ENCODE results near the gene RAPGEF1. TPM values are rescaled to one million over a fixed set of nuclear protein-coding genes. Genes with fewer than 3 reads are reported as not detected.

Gene RAPGEF1
- total and polyA plus RNA-seq, 2 experiments from 2014 or later: 26.2 to 29.7 TPM

GRCh38 chr9:131744171-131744719 lies 4.4 kb upstream of the RAPGEF1 start:
- Histone ChIP-seq H3K36me3 (replicated peaks; ENCODE audit: insufficient read depth, low read depth) (no peaks in the 10 kb centered on the region), H3K27ac (peak overlapping the region; percentile 74)
- WGBS (ENCODE audit: low lambda C conversion rate, missing lambda C conversion rate): 79% methylated on average over 9 of the region's 9 CpGs

GRCh38 chr9:131743501-131743900 lies 3.6 kb upstream of the RAPGEF1 start:
- peaks cover 7% of the 10 kb centered on the region for H3K79me2 ChIP-seq
- H3K4me2 ChIP-seq: no peak overlapping the region
- DNase-seq (ENCODE audit: low spot score): no peak
- peak overlapping the region; percentile 74 for H3K27ac ChIP-seq
- H4K20me1 ChIP-seq (ENCODE audit: insufficient read depth, poor library complexity, severe bottlenecking): peaks cover 6% of the 10 kb centered on the region
- H3K4me3 ChIP-seq: no peak overlapping the region
- H3K4me1 ChIP-seq (ENCODE audit: insufficient read depth): peaks cover 3% of the 10 kb centered on the region
- TF ChIP-seq CTCF (IDR thresholded peaks at IDR 0.05; ENCODE audit: poor library complexity) (no peak), EZH2phosphoT487 (IDR thresholded peaks at IDR 0.05; ENCODE audit: low read depth, severe bottlenecking, unreplicated experiment) (no peak), EZH2 (IDR thresholded peaks at IDR 0.05; ENCODE audit: borderline replicate concordance) (no peak)
- WGBS (ENCODE audit: low lambda C conversion rate, missing lambda C conversion rate): 92% methylated on average over 1 of the region's 1 CpG
- H3K9me2 ChIP-seq (replicated peaks; ENCODE audit: insufficient read depth): no peaks in the 10 kb centered on the region
- H3K27me3 ChIP-seq: no peaks in the 10 kb centered on the region
- no peaks in the 10 kb centered on the region for H3K9me3 ChIP-seq (ENCODE audit: low read depth)
- no peaks in the 10 kb centered on the region for H3K36me3 ChIP-seq (replicated peaks; ENCODE audit: insufficient read depth, low read depth)
- H2AFZ ChIP-seq: no peak overlapping the region

More at GRCh38 chr9:131744171-131744719, 4.4 kb upstream of the RAPGEF1 start:
- Histone ChIP-seq H3K4me2 (no peak overlapping the region), H3K79me2 (peaks cover under 1% of the 10 kb centered on the region), H4K20me1 (ENCODE audit: insufficient read depth, poor library complexity, severe bottlenecking) (no peaks in the 10 kb centered on the region), H3K4me1 (ENCODE audit: insufficient read depth) (no peaks in the 10 kb centered on the region), H3K9me3 (ENCODE audit: low read depth) (no peaks in the 10 kb centered on the region), H3K9me2 (replicated peaks; ENCODE audit: insufficient read depth) (no peaks in the 10 kb centered on the region), H3K27me3 (no peaks in the 10 kb centered on the region), H2AFZ (no peak overlapping the region), H3K4me3 (no peak overlapping the region)
- DNase-seq (ENCODE audit: low spot score): peak; percentile 77
- TF ChIP-seq EZH2phosphoT487 (IDR thresholded peaks at IDR 0.05; ENCODE audit: low read depth, severe bottlenecking, unreplicated experiment): no peak
- TF ChIP-seq CTCF (IDR thresholded peaks at IDR 0.05; ENCODE audit: poor library complexity): no peak
- TF ChIP-seq EZH2 (IDR thresholded peaks at IDR 0.05; ENCODE audit: borderline replicate concordance): no peak

GRCh38 chr9:131743096-131743495 lies 3.2 kb upstream of the RAPGEF1 start:
- peaks cover 7% of the 10 kb centered on the region for H3K4me1 ChIP-seq (ENCODE audit: insufficient read depth)
- H3K9me3 ChIP-seq (ENCODE audit: low read depth): no peaks in the 10 kb centered on the region
- 79% methylated on average over 2 of the region's 2 CpGs for WGBS (ENCODE audit: low lambda C conversion rate, missing lambda C conversion rate)
- H3K4me3 ChIP-seq: no peak overlapping the region
- no peaks in the 10 kb centered on the region for H3K36me3 ChIP-seq (replicated peaks; ENCODE audit: insufficient read depth, low read depth)
- peaks cover 12% of the 10 kb centered on the region for H3K79me2 ChIP-seq
- DNase-seq (ENCODE audit: low spot score): no peak
- H2AFZ ChIP-seq: no peak overlapping the region
- no peak for TF ChIP-seq EZH2 (IDR thresholded peaks at IDR 0.05; ENCODE audit: borderline replicate concordance)
- no peak for TF ChIP-seq EZH2phosphoT487 (IDR thresholded peaks at IDR 0.05; ENCODE audit: low read depth, severe bottlenecking, unreplicated experiment)
- no peak for TF ChIP-seq CTCF (IDR thresholded peaks at IDR 0.05; ENCODE audit: poor library complexity)
- H4K20me1 ChIP-seq (ENCODE audit: insufficient read depth, poor library complexity, severe bottlenecking): peaks cover 10% of the 10 kb centered on the region
- H3K27ac ChIP-seq: no peak overlapping the region
- no peaks in the 10 kb centered on the region for H3K9me2 ChIP-seq (replicated peaks; ENCODE audit: insufficient read depth)
- no peaks in the 10 kb centered on the region for H3K27me3 ChIP-seq
- no peak overlapping the region for H3K4me2 ChIP-seq

All from hepatocyte (in vitro differentiated cells).